NCI-H1048 (cell line): ENCODE data around the gene SIX5.

Experiments used
- DNase-seq: peaks from one replicate; lab custom pipeline; 2025; lab: John Stamatoyannopoulos, UW

The SIX5 gene

GRCh38 chr19:45773384-45773783 lies 4.3 kb upstream of the SIX5 start:
- no peak for DNase-seq

- DNase-seq: no peak
Observed at GRCh38 chr19:45772912-45773311, 3.9 kb upstream of the SIX5 start.

GRCh38 chr19:45772130-45772840 lies 3.2 kb upstream of the SIX5 start:
- no peak for DNase-seq

GRCh38 chr19:45771311-45771933 lies 2.4 kb upstream of the SIX5 start:
- DNase-seq: no peak

- DNase-seq: peak; percentile 96
Observed at GRCh38 chr19:45770192-45771101, 1.4 kb upstream of the SIX5 start.

- no peak for DNase-seq
Observed at GRCh38 chr19:45769821-45770191, 754 bp upstream of the SIX5 start.

GRCh38 chr19:45768655-45768983 lies 433 bp downstream of the SIX5 start:
- DNase-seq: no peak

- DNase-seq: no peak
Observed at GRCh38 chr19:45767881-45768654, 984 bp downstream of the SIX5 start.

- no peak for DNase-seq
Observed at GRCh38 chr19:45767410-45767880, 1.6 kb downstream of the SIX5 start.

GRCh38 chr19:45766869-45767346 lies 2.1 kb downstream of the SIX5 start:
- DNase-seq: no peak

- no peak for DNase-seq
Observed at GRCh38 chr19:45766296-45766868, 2.7 kb downstream of the SIX5 start.

- DNase-seq: no peak
Observed at GRCh38 chr19:45765702-45766295, 3.3 kb downstream of the SIX5 start.

GRCh38 chr19:45764945-45765701 lies 3.9 kb downstream of the SIX5 start:
- no peak for DNase-seq

GRCh38 chr19:45764475-45764874 lies 4.6 kb downstream of the SIX5 start:
- DNase-seq: no peak

- DNase-seq: no peak
Observed at GRCh38 chr19:45763691-45764294, 5.3 kb downstream of the SIX5 start.

GRCh38 chr19:45762870-45763631 lies 6.0 kb downstream of the SIX5 start:
- DNase-seq: no peak

- no peak for DNase-seq
Observed at GRCh38 chr19:45761714-45762113, 7.3 kb downstream of the SIX5 start.

- DNase-seq: no peak
Observed at GRCh38 chr19:45758921-45759320, 10.1 kb downstream of the SIX5 start.

GRCh38 chr19:45757695-45758094 lies 11.4 kb downstream of the SIX5 start:
- no peak for DNase-seq
